AG04449 (cell line): ENCODE results near the gene MRPS31.
"Not testable (repeated sequence)": the region's sequence is repeated elsewhere in the genome, so short reads cannot be mapped to it uniquely, and the experiment has no call there.

ENCODE experiments used
- CTCF ChIA-PET: fragments of 350-600 bp; formaldehyde crosslinking; extraction: SDS; loops from one replicate; lab custom pipeline; 2021; ENCODE audit warnings: antibody characterized with exemption; lab: Yijun Ruan, JAX
- POLR2A ChIA-PET: fragments of 400-600, 350-600 bp; formaldehyde crosslinking; extraction: SDS; loops from one replicate; lab custom pipeline; 2020; ENCODE audit warnings: antibody characterized with exemption, inconsistent platforms; lab: Yijun Ruan, JAX
- DNase-seq: peaks from one replicate; pipeline ENCODE4 v3.0.0-alpha.2; 2010; ENCODE audit warnings: low read depth, low spot score
- H3K4me3 ChIP-seq: 2 replicates; pipeline ENCODE4 v1.5.1; 2011; ENCODE audit warnings: low read depth, mild to moderate bottlenecking, control low read depth, low read length
- CTCF ChIP-seq: IDR thresholded peaks from one replicate; pipeline ENCODE4 v1.5.1; 2011; ENCODE audit warnings: mild to moderate bottlenecking, moderate library complexity, low read length, control low read depth, inconsistent platforms; ENCODE audit not compliant: insufficient read depth; ENCODE audit errors: missing control alignments

The MRPS31 gene

GRCh38 chr13:40732658-40733057, 38.3 kb downstream of the MRPS31 start:
- no peak for TF ChIP-seq CTCF
- DNase-seq = no peak
- ChIA-PET CTCF (no interaction called here), POLR2A (no interaction called here)
- no peak overlapping the region for H3K4me3 ChIP-seq

- ChIA-PET POLR2A (no interaction called here), CTCF (no interaction called here)
- TF ChIP-seq CTCF = no peak
- H3K4me3 ChIP-seq = no peak overlapping the region
- DNase-seq = no peak
Measured at GRCh38 chr13:40728595-40728994, 42.4 kb downstream of the MRPS31 start.

GRCh38 chr13:40714433-40714832, 56.6 kb downstream of the MRPS31 start:
- H3K4me3 ChIP-seq, DNase-seq, CTCF ChIA-PET, POLR2A ChIA-PET: not testable (repeated sequence)

GRCh38 chr13:40706439-40706838, 64.6 kb downstream of the MRPS31 start:
- no peak overlapping the region for H3K4me3 ChIP-seq
- ChIA-PET CTCF (no interaction called here), POLR2A (no interaction called here)
- DNase-seq = no peak
- no peak for TF ChIP-seq CTCF

- CTCF ChIA-PET = no interaction called here
- POLR2A ChIA-PET = no interaction called here
- DNase-seq = no peak
- no peak overlapping the region for H3K4me3 ChIP-seq
- TF ChIP-seq CTCF = no peak
Measured at GRCh38 chr13:40697711-40698110, 73.3 kb downstream of the MRPS31 start.

GRCh38 chr13:40694426-40694825, 76.6 kb downstream of the MRPS31 start:
- ChIA-PET CTCF (interaction anchor here (0.7 to 1.0 kb wide), 2 partner anchors 10 to 12 kb away, joined by 3 read pairs; no protein-coding TSS in a partner anchor), POLR2A (no interaction called here)
- DNase-seq = no peak
- no peak overlapping the region for H3K4me3 ChIP-seq
- TF ChIP-seq CTCF = no peak

GRCh38 chr13:40692946-40693345, 78.0 kb downstream of the MRPS31 start:
- POLR2A ChIA-PET = no interaction called here

More at GRCh38 chr13:40692946-40693345, 78.0 kb downstream of the MRPS31 start:
- CTCF ChIA-PET = no interaction called here
- no peak for DNase-seq
- no peak overlapping the region for H3K4me3 ChIP-seq
- TF ChIP-seq CTCF = no peak
